Measurements from ENCODE around the gene MRPL48.

Gene MRPL48

GRCh38 chr11:73851046-73851764, 63.5 kb downstream of the MRPL48 start:
- no peak overlapping the region for H3K27ac ChIP-seq
- TF ChIP-seq ZFX (IDR thresholded peaks at IDR 0.05; ENCODE audit: borderline replicate concordance) (no peak), CTCF (IDR thresholded peaks at IDR 0.05) (no peak)

GRCh38 chr11:73852049-73852448, 64.4 kb downstream of the MRPL48 start:
- H3K27ac ChIP-seq, result no peak overlapping the region
- TF ChIP-seq ZFX (IDR thresholded peaks at IDR 0.05; ENCODE audit: borderline replicate concordance), result no peak
- no peak for TF ChIP-seq CTCF (IDR thresholded peaks at IDR 0.05)

- TF ChIP-seq CTCF (IDR thresholded peaks at IDR 0.05) (no peak), ZFX (IDR thresholded peaks at IDR 0.05; ENCODE audit: borderline replicate concordance) (no peak)
- H3K27ac ChIP-seq, result no peak overlapping the region
Observed at GRCh38 chr11:73854680-73855079, 67.0 kb downstream of the MRPL48 start.

- no peak overlapping the region for H3K27ac ChIP-seq
- TF ChIP-seq CTCF (IDR thresholded peaks at IDR 0.05) (no peak), ZFX (IDR thresholded peaks at IDR 0.05; ENCODE audit: borderline replicate concordance) (no peak)
Observed at GRCh38 chr11:73856031-73856567, 68.4 kb downstream of the MRPL48 start.

- H3K27ac ChIP-seq, result no peak overlapping the region
- TF ChIP-seq ZFX (IDR thresholded peaks at IDR 0.05; ENCODE audit: borderline replicate concordance) (no peak), CTCF (IDR thresholded peaks at IDR 0.05) (no peak)
Observed at GRCh38 chr11:73859671-73860070, 72.0 kb downstream of the MRPL48 start.

- H3K27ac ChIP-seq, result no peak overlapping the region
- TF ChIP-seq ZFX (IDR thresholded peaks at IDR 0.05; ENCODE audit: borderline replicate concordance) (no peak), CTCF (IDR thresholded peaks at IDR 0.05) (no peak)
Observed at GRCh38 chr11:73860202-73860601, 72.5 kb downstream of the MRPL48 start.

- H3K27ac ChIP-seq, result no peak overlapping the region
- TF ChIP-seq CTCF (IDR thresholded peaks at IDR 0.05) (no peak), ZFX (IDR thresholded peaks at IDR 0.05; ENCODE audit: borderline replicate concordance) (no peak)
Observed at GRCh38 chr11:73862986-73863385, 75.3 kb downstream of the MRPL48 start.

All from 22Rv1 (cell line).